Hematopoietic multipotent progenitor cell treated with erythropoietin and hydrocortisone succinate and interleukin-3 and kit ligand, for 6 days (in vitro differentiated cells): ENCODE data around the gene NSD2.
A peak's percentile ranks its signal among the peaks of the same experiment; 100 is the strongest.
"Not testable (repeated sequence)": the region's sequence is repeated elsewhere in the genome, so short reads cannot be mapped to it uniquely, and the experiment has no call there.

Experiments used
- DNase-seq: peaks from one replicate; pipeline ENCODE4 v3.0.0-alpha.2; 2015

Gene NSD2

DNA sequence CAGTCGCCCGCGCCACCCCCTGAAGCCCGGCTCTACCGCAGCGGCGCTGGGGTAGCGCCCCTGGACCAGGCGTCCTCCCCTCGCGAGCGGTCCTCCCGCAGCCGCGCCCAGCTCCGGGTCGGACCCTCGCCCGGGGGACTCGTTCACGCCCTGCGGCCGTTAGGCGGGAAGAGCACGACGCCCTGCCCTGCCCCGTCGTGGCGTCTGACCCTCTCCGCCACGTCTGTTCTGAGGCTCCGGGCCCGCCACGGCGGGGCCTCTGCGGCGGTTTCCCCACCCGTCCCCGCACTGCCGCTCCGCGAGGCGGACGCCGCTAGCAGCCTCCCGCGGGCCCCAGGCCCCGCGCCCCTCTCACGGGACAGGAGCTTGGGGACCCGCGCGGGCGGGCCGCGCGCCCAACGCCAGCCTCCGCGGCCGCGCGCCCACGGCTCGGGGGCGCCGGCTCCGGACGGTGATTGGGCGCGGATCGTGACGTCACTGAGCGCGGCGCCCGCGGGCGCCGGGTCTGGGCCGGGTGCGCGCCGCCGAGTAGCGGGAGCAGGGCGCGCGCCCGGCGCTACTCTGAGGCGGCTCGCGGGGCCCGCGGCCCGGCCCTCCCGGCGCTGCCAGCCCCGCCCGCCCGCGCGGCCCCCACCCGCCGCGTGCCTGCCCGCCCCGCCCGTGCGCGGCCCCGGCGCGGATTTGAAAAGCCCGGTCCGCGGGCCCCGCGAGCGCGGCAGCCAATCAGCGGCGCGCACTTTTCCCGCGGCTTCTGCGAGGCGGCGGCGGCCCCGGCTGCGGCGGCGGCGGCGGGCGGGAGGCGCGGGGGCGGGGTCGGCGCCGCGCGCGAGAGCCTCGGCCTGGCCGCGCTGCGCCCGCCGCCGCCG lies at the start of gene NSD2:
Gene NSD2 (plus strand): TSS at position 816 of the 866 bp plus-strand sequence. CDS start 29,262 bp downstream, outside the sequence.
- DNase-seq: peak; percentile 93

DNA sequence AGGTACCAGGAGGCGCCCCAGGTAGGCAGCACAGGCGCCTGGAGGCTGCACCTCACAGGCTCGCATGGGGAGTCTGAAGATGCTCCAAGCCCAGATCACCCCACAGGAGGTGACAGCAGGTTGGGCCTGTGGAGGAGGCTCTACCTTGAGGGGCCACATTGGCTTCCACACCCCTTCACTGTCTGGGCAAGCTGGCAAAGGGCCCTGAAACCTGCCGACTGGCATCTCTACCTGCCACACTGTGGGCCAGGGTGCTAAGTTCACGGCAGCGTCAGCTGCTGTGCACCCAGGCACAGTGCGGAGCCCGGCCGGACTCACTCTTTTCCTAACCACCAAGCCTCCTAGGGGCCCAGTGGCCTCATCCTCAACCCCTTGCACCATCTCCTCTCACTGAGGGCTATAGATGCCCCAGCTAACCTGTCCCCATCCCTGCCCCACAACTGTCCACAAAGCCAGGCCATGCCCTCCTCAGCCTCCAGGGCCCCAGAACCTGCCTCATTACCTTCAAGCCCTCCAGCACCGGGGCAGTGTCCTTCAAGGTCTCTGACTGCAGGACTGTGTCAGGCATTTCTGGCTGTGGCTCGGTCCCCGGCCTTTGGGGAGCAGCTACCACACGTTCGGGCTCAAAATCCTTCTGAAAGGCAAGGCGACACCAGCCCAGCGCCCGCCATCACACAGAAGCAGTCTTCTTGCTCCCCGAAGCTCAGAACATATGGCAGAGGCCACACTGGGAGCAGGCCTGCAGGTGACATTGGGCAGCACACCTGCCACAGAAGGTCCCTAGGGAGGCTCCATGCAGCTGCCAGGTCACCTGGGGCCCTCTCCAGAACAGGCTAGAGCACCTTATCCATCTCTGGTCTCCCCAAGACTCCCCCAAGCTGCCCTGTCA lies 49.3 kb upstream of the NSD2 start:
- DNase-seq: no peak

DNA sequence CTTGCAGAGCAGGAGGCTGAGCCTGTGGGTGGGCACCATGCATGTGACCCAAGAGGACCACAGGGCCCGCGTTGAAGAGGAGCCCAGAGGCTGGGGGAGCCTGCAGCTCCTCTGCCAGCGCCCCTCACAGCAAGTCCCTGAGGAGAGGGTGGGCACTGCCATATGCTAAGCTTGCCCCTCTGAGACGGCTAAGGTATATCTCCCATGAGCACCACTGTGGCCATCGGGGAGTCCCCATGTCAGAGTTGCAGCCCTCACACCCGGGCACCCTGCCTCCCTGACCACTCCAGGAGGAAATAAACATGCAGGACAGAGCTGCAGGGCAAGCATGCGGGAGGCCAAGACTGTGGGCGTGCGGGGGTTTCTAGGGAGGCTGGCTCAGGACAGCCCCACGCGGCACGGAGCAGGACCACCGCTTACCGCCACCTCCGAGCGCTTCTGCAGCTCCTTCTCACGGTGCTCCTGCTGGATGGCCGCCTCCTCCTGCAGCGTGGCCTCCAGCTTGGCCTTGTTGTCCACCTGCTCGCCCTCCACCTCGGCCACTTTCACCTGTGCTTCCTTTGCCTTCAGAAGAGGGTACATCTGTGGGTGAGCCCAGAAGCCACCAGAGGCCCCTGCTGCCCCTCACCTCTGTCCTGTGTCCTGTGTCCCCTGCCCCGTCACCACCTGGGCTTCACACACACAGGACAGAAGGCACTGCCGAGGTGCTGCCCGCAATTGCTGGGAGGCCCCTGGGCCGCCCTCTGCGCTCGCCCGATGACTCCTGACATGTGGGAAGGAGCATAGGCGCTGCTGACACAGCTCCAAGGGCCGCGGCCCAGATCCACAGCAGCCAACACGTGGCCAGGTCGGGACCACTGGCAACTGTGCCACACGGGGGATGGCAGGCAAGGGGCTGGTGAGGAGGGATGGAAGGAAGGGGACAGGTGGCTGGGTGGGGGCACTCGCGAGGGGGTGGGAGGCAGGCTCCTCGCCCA lies 48.3 kb upstream of the NSD2 start:
- DNase-seq: no peak

DNA sequence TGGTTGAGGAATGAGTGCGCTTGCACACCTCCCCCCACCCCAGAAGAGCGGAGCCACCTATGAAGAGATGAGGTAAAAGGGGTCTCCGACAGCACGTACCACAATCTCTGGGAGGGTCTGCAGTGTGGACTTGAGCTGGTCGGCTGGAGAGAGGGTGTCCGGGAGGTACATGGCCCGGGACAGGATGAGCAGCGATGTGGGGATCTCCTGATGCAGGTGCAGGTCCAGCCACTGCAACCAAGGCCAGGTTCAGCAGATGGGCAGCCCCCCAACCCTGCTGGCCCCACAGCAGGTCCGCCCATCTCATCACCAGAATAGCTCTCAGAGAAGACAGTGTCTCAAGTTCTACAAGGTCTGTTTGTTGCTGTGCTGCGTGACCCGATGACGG lies 47.7 kb upstream of the NSD2 start:
- DNase-seq: no peak

DNA sequence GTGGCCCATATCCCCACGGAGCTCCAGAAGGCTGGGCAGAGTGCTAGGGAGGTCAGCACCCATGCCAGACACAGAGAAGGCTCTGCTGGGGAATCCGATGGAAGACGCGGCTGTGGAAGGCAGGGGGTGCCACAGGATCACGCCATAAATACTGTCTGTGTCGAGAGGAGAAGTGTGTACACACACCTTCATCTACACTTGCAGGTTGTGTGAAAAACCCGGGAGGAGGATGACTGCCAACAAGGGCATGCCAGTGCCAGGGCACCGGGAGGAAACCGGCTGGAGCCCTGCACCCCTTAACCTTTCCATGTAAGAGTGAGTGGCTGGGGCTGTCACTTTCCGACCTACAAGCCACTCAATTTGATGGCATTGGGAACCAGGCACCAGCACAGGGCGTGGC lies 46.4 kb upstream of the NSD2 start:
- DNase-seq: no peak

DNA sequence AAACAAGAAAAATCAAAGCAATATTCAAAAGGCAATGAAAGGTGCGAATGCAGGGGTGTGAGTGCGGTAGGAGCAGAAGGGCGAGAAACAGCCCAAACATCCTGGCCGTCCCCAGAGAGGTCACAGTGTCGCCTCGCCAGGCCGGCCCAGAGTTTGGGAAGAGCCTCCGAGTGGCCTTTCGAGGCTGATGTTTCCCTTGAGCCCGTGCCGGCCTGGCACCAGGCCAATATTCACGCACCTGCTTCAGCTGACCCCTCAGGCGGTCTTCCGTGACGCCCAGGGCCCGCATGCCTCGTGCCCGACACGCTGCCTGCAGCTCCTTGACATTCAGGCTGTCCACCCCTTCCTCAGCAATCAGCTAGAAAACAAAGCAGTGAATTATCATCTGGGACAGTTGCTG lies 45.9 kb upstream of the NSD2 start:
- no peak for DNase-seq

DNA sequence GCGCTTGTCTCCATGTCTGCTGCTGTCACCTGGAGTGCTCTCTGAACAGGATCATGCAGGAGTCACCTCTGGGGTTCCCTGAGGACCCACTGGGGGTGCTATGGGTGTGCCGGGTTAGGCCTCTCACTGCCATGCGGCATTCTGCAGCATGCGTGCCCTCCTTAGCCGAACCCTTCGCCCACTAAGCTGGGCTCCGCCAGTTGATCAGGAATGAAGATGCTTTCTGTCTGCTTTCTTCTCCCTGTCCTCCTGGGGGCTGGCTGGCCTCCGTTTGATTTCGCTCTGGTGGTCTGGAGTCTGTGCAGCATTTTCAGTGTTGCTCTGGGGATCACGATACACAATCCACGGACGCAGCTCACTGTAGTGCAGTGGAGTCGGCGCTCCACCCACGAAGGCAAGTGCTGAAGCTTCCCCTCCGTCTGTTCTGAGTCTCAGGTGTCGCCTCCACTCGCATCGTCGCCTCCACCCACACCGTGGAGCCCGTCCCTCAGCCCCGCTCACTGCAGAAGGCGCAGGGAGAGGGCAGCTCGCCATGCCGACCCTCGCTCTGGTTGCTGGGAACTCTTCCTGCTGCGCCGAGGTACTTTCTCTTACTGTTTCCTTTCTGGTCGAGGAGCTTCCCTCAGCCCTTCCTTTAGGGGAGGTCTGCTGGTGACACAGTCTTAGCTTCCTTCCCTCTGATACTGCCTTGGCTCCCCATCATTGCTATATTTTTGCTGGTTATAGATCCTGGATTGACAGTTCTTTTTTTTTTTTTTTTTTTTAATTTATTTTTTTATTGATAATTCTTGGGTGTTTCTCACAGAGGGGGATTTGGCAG lies 44.5 kb upstream of the NSD2 start:
- no peak for DNase-seq

DNA sequence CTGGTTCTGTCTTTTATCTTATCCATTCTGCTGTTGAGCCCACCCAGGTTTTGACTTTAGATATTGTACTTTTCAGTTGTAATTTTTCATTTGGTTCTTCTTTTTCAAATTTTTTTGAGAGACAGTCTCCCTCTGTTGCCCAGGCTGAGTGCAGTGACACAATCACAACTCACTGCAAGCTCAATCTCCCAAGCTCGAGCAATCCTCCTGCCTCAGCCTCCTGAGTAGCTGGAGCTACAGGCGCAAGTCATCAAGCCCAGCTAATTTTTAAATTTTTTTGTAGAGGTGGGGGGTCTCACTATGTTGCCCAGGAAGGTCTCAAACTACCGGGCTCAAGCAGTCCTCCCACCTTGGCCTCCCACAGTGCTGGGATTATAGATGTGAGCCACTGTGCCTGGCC lies 41.0 kb upstream of the NSD2 start:
- DNase-seq: no peak

DNA sequence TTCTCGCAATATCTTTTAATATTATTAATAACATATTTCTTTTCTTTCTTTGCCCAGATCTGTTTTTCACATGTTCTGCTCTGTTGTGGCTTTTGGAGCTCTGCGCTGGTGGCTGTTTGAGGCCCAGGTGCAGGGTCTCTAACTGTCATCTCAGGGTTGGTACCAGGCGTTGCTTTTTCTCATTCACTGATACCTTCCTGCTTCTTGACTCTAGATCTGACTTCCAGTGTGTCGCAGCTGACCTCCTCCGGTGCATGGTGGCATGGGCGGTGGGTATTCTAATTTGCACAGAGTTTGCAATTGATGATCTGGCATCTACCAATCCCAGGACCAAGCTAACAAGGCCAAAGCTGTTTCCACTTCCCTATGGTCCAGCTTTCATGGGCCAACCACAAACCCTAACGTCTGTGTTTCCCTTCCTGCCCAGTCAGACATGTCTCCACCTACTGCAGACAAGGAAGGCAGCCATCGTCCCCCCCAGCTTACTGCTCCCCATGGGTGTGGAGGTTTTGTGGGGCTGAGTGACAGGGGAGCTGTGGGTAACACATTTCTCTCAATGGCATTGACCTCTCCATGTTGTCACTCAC lies 40.5 kb upstream of the NSD2 start:
- peak; percentile 18 for DNase-seq

DNA sequence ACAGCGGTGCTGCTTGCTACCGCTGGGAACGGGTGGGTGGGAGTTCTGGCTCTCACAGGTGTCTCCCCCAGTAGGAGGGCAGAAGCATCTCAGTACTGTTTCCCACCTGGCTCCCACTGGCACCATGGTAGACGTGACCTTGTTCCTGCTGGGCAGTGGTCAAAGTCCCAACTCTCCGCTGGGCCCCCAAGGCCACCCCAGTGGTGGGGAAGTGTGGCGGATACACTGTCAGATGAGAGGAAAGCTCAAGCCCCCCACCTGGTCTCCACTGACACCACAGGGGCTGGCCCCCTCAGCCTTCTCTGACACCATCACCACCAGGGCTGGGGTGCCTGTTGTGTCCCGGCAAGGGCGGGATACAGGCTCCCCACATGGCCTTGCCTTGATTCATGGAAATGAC lies 39.9 kb upstream of the NSD2 start:
- DNase-seq: no peak

DNA sequence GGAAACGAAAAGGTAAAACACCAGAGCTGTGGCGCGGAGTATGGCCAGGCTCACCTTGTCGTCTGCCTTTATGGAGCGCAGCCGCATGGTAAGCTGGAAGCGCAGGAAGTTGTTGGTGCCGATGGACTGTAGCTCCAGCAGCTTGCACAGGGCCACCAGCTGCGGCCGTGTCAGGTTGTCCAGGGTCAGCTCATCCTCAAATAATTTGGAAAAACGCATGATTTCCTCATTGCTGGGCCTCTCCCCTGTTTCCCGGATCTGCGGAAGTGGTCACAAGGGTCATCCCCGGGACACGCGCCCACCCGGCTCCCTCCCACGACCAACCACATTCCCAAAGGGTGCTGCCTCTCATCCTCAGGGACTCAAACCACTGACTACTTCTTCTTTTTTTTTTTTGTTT lies 38.5 kb upstream of the NSD2 start:
- no peak for DNase-seq

DNA sequence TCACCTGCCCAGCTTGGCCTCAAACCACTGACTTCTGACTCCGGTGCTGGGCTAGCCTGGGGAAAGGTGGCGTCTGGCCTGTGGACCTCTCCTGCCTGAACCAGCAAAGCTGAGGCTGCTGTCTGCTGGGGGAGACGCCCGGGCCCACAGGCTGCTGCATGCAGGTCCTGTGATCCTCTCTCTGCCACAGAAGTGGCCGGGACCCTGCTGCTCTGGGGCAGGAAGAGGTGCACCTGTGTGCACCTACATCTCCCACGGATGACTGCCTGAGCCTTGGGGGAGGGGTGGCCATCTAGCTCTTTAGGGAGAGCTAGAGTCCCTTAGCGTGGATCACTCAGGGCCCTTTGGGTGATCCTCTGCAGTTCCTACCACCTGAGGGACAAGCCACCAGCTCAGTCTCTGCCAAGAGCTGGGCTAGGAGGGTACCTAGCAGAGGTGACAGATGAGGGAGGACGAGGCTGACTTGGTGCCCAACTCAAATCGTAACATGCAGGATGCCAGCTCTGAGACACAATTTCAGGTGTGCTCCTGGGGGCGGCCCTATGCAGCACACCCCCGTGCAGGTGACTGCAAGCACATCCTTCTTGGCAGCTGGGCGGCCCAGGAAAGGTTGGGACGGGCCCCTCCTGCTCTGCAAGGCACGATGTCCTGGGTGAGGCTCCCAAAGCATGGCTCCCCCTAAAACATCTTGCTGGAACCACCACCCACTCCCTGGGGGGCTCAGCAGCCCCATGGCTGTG lies 37.7 kb upstream of the NSD2 start:
- no peak for DNase-seq

DNA sequence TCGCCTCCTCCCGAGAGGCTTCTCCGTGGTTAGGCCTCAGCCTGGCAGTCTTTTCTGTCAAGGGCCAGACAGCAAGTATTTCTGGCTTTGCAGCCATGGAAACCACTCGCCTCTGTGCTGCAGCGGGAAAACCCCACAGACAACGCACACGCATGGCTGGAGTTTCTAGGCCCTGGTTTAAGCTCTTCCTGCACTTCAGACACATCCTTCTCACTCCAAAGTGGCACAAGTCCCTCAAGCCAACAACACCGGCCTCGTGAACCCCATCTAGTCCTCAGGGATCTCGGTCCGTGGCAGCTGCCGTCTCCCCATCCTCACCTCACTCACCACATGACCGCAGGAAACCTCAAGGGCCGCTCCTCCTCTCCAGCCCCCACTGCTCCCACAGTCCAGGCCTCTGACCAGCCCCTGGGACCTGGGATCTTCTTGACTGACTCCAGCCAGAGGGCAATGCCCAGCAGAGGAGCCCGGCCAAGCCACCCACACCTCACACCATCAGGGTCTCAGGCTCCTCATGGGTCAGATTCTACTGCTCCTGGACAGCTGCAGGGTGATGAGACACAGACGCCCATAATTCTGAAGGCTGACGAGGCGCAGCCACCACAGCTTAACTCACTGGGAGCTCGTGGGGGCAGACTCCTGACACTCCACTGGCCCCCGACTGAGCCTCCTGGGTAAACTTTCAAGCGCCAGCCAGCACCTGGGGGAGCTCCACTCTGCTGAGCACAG lies 37.0 kb upstream of the NSD2 start:
- DNase-seq: no peak

DNA sequence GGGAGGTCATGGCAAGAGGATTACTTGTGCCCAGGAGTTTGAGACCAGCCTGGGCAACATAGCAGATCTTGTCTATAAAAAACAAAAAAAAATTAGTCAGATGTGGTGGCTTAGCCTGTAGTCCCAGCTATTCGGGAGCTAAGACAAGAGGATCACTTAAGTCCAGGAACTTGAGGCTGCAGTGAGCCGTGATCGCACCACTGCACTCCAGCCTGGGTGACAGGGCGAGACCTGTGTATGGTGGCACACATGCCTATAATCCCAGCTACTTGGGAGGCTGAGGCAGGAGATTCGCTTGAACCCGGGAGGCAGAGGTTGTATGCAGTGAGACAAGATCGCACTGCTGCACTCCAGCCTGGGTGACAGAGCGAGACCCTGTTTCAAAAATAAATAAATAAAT lies 35.4 kb upstream of the NSD2 start:
- not testable (repeated sequence) for DNase-seq

DNA sequence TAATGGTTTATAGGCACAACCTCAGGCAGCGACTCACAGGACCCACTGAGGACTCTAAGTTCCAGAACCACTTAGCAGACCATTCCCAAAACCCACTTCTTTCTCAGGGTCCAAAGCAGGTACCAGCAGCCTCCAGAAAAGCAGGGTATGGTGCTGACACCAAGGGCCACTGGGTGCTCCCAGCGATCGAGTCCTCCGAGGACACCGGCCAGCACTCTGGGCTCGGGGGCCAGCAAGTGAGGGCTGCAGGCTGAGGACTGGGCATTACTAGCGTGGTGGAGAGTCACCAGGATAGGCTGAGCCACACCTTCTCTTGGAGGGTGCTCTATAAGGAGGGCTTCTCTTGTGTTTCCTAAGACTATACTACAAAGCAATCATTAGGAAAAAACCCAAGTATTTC lies 34.5 kb upstream of the NSD2 start:
- no peak for DNase-seq

DNA sequence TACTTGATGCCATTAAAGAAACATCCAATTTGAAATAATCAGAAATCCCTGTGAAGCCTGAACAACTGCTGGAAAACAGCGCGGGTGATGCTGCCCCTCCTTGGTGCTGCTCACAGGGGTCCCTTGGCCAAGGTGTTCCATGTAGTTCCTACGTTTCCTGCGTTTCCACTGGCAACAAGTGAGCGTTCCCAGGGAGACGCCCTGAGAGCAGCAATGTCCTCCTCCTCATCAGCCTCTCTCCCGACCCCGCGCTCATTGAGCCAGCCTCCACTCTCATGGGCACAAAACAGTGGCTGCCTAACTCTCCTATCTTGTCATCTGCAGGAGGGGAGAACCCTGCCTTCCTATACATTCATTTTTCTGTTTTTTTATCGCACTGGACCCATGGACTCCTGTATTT lies 34.1 kb upstream of the NSD2 start:
- DNase-seq: no peak

DNA sequence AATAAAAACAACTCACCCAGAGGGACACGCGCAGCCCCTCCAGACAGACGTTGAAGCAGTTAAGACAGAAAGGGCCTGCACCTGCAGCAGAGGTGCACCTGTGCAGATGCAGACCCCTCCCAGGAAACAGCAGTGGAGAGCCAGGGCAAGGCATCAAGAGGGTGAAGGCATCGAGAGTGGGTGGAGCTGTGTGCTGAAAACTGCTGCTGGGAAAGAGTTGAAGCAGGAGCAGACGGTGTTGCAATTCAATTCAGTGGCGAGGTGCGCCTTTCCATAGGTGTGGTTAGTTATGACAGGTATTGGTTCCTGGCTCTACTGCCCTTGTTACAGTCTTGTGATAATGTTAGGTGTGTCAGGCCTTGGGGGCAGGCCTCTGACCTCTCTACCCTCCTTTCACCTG lies 31.9 kb upstream of the NSD2 start:
- no peak for DNase-seq

DNA sequence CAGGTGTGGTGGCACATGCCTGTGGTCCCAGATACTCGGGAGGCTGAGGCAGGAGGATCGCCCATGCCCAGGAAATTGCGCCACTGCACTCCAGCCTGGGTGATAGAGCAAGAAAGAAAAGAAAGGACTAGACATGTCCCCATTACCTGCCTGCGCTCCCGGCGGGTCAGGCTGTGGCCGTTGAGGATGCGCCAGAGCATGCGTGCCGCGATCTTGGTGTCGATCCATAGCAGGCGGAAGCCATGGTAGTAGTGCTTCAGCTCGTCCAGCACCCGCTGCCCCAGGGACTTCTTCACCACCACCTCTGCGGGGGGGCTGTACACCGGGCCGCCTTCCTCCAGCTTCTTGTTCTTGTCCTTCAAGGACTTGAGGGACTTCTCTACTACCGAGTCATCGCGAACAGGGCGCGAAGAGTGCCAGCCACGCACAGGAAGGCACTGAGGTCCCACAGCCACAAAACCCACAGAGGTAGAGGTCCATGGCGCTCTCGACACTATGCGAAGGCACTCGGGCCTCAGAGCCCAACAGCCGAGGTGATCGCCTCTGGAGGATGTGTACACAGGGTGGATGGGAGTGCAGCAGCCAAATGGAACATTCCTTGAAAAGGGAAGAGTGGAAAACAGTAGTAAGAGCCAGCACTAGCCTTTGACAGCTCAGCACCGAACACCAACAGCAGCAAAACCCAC lies 29.8 kb upstream of the NSD2 start:
- no peak for DNase-seq

DNA sequence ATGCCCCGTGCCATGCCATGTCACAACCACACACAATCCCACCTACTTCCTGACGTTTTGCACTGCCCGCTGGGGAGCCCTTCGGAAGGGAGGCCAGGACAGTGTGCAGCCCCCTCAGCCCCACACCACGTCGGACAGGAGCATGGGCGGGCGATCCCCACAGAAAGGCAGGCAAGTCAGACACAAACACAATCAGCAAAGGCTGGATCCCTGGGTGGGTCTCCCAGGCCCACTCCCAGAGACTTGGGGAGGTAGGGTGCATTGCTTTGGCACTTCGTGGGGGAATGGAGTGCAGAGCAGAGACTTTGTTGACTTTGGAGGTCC lies 29.3 kb upstream of the NSD2 start:
- DNase-seq: no peak
